Kasumi-1 (cell line): ENCODE data around the gene OSBPL1A.
A peak's percentile ranks its signal among the peaks of the same experiment; 100 is the strongest.

Experiments
- DNase-seq, 2 experiments: peaks; one replicate each; lab custom pipeline; 2025; lab: John Stamatoyannopoulos, UW

Gene OSBPL1A

DNA sequence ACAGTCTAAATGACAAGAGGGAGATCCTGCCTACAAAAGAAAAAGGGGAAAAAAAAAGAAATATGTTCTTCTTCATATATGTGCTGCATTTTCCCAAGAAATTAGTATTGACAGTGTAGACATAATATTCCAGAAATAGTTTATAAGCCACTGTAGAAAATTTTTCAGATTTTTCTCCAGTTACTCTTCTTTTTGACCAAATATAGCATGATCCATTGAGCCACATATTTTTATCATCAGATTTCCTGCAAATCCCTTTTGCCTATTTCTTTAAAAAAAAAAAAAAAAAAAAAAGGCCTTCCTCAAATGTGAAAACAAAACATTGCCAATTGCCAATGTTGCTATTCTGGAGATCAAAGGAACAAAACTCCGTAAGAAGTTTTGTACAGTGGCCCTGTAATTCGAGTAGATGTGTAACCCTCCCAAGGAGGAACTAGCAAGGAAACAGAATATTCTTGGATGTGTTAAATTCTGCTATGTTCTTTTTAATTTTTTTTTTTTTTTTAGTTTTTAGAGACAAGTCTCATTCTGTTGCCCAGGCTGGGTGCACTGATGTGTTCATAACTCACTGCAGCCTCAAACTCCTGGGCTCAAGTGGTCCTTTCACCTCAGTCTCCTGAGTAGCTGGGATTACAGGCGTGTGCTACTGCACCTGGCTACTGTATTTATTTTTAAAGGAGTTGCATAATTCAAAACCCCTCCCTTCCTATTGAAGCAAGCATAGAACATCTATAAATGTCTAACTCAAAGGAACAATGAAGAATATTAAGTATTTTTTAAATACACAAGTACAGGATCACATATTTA, 271.3 kb downstream of the OSBPL1A start:
- no peak for DNase-seq

DNA sequence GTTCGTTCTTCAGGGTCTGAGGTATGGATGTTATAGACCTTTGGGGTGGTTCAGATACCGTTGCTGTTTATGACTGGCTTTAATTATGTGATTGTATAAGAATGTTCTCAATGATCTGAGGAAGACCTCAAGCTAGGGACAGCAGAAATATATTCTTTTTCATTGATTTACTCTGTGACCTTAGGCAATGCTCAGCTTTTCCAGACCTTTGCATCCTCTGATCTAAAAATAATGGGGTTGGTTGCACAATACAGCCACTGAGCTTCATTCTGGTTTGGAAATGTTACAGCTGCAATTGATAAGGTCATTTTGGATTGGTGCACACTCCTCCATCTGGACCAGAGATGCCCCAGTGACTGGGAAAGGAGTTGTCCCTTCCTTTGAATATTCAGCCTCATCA, 276.0 kb downstream of the OSBPL1A start:
- DNase-seq: no peak

DNA sequence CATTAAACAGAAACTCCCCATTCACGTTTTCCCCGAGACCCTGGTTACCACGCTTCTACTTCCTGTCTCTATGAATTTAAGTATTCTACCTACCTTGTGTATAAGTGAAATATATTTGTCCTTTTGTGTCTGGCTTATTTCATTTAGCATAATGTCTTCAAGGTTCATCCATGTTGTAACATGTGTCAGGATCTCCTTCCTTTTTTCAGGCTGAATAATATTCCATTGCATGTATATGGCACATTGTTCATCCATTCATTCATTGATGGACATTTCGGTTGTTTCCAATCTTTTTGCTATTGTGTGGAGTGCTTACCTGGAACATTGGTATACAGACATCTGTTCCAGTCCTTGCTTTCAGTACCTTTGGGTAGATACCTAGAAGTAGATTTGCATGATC, 276.9 kb downstream of the OSBPL1A start:
- DNase-seq: no peak

DNA sequence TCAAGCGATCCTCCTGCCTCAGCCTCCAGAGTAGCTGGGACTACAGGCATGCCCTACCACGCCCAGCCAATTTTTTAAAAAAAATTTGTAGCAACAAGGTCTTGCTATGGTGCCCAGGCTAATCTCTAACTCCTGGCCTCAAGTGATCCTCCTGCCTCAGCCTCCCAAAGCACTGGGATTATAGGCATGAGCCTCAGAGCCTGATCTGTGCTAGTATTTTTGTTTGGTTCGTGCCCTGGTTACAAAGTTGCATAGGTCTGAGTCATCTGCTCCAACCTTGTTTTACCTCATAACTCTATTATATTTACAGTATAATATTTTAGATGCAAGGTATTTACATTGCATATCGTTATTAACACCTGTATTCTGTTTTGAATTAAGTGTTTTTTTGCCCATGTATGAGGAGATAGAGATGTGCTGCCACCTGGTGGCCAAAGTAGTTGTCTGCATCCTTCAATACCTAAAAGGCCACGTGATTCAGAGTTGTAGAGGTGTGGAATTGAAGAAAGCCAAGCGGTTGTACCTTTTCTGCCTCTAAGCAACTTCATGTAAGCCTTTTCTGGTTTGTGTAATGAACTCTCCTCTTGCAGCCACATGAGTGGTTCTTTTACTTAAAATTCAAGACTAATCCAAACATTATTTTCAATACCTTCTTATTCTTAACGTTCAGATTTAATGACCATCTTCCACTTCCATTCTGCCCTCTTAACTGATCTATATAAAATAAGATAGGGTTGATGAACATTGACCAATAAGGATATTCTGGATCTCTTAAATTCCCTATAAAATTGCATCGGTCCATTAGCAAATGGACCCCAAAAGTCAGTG, 278.7 kb downstream of the OSBPL1A start:
- DNase-seq: peak; percentile 69 to 85

DNA sequence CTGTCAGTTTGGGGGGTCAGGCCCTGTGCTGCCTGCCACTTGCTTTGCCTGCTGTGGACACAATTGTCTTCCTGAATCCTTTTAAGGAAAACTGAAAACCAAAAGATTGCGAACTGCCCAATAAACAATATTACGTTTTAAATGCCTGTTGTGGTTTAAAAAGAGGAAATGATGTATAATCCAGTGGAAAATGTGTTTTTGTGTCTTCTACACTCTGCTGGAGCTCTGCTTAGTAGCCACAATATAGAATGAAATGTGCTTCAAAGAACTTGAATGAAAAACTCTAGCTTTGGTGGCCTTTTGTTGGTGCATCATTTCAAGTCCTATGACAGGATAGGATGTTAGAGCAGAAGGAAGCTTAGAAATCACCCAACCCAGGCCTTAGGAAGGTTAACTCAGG, 282.0 kb downstream of the OSBPL1A start:
- peak; percentile 47 to 53 for DNase-seq

DNA sequence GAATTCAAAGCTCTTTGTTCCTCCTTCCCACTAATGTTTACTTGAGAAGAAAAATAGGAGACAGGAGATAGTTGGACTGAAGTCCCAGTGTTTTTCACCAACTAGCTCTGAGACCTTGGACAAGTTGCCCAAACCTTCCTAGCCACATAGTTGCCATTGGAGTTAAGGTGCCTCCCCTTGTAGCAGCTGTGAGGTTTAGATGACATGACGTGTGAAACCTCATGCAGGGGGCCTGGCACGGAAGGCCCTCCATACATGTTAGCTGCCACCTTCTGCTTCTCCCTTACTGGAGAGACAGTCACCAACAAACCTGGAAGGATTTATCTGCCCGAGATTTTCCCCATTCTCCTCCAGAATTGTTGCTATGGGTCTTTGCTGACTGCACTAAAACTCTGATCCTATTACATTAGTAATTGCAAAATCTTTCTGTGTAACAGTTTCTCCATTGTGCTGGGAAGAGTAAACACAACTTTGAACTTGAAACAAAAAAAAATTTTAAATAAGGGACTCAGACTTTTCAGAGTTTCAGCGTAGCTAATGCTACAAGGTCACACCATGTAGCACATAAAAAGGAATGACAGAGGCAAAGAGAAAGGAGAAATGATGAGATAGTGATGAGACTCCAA, 282.6 kb downstream of the OSBPL1A start:
- DNase-seq: peak in 1 of 2 experiments; percentile 34

DNA sequence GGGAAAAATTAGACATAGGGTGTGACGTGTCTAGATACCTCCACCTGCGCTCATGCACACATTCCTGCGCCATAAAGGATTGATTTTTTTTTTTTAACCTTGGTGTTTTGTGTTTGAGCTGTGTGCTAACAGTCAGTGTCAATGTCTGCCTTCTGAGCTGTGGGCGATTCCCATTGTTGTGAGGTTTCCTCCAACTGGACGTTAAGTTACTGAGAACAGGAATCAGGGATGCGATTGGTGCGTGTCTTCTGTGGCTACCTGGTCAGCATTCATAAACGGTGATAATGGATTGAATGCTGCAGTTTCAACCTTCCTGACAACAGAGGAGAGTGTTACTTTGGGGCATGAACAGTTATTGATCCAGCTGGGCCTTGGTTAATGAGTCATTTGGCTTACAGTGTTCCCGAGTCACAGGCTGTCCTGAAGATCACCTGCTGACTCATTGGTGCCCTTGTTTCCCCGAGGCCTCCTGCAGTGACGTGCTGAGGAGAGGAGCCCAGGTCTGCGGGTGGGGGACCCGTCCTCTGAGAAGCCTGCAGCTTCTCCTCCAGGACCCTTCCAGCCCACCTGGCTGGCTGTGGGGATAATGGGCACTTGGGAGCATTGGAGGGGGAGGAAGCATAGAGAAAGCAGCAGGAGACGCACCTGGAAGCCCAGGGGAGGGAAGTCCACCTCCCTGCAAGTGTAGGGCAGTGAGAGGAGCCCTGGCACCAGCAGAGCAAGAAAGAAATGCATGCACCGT, 284.6 kb downstream of the OSBPL1A start:
- DNase-seq: no peak

DNA sequence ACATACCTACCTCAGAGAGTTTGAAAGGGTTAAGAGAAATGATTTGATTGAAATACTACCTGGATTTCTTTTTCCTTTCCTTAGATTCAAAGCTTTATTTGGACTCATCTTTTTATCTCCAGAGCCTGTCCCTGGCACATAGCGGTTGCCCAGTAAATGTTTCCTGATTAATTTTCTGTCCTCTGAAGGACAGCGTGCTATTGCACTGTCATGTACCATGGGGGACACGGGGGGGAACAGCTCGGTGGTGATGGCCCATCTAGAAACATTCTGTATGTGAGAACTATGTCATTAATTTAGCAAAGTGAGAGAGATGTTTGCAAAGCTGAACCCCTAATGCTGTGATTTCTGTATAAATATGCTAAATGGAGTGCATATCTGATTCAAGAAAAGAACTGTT, 285.2 kb downstream of the OSBPL1A start:
- DNase-seq: no peak
